A172 (cell line): Measurements from ENCODE around the gene SUGCT. TPM values are rescaled to one million over a fixed set of nuclear protein-coding genes. Genes with fewer than 3 reads are reported as not detected.
"Not testable (repeated sequence)": the region's sequence is repeated elsewhere in the genome, so short reads cannot be mapped to it uniquely, and the experiment has no call there.

ENCODE experiments used
- DNase-seq: peaks from one replicate; pipeline ENCODE4 v3.0.0-alpha.2; 2015; ENCODE audit warnings: low spot score
- total RNA-seq: library from RNA; depleted of rRNA; stranded (reverse); fragments of >200 nt; shearing (Covaris generic); gene quantifications from 2 replicates; pipeline ENCODE4 v1.2.3, GENCODE V29; 2014

Gene SUGCT
- total RNA-seq, 1 experiment from 2014 or later = 3.3 TPM

DNA sequence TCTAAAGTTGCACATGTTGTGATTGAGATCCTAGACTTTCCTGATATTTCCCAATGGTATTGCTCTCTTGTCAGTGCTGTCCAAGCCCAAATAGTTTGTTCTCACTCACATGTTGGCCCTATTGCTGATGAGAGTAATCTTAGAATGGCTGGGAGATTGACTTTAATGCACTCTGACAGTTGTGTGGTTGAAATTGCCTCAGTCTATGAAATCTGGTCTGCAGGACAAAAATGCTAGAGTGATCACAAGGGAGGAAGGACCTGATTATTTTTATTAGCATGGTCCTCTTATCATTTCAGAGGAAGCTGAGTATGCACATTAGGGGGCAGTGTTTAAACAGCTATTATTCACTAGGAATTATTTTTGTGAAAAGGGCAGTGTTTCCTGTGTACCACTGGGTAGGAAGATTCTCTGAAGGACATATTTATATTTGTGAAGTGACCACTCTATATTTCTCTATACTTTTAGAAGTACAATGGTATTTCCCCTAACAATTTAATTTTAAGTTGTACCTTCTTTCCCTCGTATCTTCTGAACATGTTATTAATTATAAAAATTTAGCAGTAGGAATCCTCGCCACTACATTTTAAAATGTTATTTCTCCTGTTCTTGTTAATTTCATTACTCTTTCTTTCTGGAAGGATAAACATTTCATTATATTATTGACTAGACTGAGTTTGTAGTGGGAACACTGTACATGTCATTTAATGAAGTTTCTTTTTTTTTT, 64.4 kb downstream of the SUGCT start:
- peak; percentile 54 for DNase-seq

DNA sequence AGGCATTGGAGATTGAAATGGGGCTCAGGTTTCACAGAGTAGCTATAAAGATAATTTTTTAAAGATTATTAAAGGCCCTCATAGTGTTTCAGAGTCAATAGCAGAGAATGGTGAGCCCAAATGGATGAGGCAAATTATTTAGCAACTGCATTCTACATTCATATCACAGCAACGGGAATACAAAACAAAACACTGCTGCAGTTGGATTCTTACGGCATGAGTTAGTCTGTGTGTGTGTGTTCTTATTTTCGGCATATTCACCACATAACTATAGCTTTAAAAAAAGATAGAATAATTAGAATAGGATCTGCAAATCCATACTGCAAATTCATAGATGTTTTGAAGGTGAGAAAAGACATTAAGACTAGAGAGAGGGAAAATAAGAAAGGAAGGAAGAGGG, 66.0 kb downstream of the SUGCT start:
- no peak for DNase-seq

DNA sequence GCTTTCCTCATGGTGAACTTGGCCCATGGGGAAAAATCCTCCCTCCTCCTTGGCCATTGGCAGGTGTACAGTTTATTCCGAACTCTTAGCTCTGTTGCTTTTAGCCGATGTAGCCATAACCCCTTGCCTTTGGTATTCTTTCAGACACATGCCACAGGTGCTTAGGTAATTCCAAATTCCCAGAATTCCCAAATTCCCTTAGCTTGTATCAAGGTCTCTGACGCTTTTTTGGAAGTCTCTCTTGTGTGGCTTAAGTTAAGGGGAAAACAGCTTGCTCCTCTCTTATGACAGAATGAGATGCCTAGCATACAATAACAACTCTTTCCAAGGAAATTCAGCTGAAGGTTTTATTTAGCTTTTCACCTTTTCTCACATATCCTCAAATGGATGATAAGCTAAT, 68.0 kb downstream of the SUGCT start:
- no peak for DNase-seq

DNA sequence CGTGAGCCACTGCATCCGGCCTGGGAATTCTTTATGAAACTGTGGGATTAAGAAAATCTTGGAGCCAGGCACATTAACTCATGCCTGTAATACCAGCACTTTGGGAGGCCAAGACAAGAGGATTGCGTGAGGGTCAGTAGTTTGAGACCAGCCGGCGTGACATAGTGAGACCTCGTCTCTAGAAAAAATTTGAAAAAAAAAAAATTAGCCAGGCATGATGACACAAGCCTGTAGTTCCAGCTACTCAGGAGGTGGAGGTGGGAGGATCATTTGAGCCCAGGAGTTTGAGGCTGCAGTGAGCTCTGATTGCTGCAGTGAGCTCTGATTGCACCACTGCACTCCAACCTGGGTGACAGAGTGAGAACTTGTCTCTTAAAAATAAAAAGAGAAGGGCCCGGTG, 69.8 kb downstream of the SUGCT start:
- DNase-seq = no peak

DNA sequence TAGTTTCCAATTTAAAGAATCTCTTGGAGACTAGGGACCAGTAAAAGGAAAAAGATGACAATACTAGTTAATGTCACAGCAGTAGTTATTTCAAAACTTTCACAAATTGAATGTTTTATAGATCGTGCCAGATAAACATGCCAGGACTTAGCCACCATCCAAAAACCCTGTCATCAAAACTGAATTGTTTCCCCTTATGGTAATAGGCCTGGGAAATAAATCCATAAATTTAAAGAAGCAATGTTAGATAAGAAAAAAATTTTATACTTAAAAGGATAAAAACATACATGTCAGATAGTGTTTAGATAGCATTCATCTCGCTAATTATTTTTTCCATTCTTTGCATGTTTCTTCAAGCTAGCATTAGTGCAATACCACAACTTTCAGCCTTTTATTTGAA, 71.2 kb downstream of the SUGCT start:
- no peak for DNase-seq

DNA sequence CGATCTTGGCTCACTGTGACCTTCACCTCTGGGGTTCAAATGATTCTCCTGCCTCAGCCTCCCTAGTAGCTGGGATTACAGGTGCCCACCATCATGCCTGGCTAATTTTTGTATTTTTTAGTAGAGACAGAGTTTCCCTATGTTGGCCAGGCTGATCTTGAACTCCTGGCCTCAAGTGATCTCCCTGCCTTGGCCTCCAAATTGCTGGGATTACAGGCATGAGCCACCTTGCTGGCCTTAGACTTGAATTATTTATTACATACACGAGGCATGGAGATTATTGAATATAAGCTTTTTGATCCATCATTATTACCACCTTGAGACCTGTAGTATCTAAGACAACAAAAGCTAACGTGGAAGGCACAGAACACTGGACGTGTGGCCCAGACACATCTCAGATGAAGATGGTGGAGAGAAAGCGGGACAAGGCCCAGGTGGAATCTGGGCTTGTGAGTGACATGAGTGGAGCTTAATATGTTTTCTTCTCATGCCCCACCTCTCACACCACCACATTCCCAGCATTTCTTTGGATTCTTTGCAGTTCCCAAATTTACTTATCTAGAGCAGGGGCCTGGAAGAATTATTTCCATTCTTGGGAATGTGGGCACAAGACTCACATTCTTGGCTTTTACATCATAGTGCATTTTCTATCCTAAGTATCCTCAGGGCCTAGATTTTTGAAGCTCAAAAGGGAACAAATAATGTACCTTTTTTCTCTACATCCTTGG, 76.6 kb downstream of the SUGCT start:
- peak; percentile 66 for DNase-seq

DNA sequence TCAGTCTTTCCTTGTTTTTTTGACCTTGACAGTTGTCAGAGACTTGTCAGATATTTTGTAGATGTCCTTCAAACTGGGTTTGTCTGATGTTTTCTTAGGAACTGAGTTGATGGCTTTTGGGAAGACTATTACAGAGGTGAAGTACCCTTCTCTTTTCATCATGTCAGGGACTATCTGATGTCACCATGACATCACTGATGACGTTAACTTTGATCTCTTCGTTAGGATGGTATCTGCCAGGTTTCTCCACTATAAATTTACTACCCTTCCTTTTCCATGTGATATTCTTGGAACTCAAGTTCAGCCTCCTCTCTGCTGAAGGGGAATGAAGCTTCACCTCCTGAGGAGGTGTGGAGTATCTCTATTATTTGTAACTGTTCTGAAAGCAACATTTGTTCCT, 78.5 kb downstream of the SUGCT start:
- no peak for DNase-seq

DNA sequence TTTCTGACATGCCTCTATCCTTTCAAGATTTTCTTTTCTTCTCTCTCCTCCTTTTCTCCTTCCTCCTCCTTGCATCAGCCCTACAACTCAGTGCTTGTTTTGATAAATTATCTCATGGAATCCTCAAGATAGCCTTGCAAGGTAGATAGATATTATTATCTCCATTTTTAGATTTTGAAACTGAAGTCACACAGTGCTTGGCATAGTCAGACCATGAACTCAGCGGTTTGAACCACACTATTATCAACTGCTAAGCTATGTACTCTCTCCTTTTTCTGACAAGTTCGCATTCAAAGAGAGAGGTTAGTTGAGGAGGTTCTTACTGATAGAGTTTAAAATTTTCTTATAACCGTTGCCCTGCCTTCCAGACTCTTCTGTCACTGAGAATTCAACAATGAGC, 79.1 kb downstream of the SUGCT start:
- DNase-seq = no peak

DNA sequence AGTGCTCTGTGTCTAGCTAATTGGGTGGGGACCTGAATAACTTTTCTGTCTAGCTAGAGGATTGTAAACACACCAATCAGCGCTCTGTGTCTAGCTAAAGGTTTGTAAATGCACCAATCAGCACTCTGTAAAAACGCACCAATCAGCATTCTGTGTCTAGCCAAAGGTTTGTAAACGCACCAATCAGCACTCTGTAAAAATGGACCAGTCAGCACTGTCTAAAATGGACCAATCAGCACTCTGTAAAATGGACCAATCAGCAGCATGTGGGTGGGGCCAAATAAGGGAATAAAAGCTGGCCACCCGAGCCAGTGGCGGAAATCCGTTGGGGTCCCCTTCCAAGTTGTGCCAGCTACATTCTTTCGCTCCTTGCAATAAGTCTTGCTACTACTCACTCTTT, 83.8 kb downstream of the SUGCT start:
- not testable (repeated sequence) for DNase-seq

DNA sequence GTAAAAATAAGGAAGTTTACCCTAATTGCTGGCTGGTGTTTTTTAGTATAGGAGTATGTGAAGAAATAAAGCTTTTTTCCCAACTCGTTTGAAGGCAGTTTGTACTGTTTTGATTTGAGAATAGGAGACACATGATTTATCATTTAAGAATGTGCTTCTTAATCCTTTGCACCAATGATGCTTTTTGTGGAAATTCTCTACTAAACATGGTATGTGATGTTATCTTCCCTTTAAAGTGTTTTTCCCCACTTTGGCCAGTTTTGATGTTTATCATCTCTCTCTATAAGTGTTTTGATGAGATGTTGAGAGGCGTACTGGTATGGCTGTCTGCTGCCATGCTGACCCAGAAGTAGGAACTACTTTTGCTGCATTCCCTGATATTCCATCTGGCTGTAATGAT, 85.1 kb downstream of the SUGCT start:
- DNase-seq = peak; percentile 75

DNA sequence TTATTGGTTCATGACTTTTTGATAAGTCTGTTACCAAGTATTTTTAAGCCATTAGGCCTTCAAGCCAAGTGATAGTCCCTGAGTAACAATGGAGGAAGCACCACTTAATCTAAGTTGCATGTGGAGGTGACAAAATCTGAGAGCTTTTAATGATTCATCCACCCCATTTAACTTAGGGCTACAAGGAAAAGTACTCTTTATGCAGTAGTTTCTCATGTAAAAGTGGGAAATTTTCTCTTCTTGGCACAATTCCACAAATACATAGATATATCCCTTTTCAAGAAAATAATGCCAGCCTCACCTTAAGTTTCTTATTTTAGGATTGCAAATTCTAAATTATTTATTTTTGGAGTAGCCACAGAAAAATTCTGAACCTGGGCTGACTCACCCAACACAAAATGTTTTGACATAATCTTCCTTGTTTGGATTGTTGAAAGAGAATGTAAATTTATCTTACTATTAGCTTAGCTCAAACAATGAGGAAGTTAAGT, 85.7 kb downstream of the SUGCT start:
- DNase-seq = peak; percentile 66

DNA sequence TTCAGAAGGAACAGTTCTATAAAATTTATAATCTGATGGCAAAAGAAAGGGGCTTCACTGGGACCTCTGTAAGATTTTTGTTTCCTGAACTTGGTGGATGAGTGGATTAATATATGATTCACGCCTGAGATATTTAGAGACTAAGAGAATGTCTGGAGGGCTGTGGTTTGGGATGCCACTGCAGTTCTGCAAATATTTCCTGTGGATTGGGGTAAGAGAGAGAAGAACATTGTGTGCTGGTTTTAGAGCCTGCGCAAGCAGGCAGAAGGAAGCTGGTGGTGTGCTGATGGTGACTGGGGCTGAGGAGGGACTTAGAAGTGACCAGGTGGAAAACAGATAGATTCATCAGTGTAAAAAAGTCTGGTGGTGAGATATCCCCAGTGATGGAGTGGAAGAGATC, 87.0 kb downstream of the SUGCT start:
- DNase-seq = peak; percentile 92

DNA sequence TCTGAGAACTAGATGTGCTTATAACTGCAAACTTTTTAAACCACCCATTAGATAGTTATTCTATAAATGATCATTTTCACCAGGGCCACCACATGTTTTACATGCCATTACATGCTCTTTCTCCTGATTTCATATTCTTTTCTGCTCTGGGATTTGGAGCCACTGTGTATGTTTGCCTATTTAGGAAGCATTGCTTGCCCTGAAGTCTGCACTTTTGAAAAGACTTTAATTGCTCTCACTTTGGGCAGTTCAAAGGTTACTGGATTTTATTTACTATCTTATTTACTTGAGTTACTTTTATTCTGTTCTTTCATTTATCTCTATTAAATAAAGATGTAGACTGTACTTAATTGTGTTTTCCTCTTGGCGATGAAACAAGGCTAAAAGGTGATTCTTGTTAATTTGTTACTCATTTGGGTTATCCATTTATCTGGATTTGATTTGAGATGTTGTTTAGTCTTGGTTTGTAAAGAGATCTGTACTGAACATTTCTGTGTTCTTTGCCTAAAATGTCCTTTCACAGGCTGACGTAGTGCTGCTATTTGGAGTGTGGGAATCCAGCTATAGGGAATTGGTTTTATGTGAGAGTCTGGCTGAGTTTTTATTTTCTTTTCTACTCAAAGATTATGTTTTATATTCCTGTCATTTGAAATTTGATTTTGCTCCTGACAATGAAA, 88.8 kb downstream of the SUGCT start:
- no peak for DNase-seq

DNA sequence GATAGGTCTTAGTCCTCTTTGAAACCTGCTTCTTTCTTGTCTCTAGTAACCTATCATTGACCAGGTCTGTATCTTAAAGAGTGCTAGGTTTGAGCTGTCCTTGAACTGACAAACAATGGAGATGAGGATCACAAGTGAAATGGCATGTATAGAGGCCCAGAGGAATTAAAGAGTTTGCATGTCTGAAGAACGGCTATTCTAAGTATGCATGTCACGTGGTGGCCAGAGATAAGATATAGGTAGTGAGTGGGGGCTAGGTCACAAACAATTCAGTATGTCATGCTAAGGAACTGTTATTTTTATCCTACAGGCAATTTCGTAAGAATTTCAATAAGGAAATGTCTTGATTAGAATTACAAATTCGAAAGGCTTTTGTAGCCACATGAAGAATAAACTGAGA, 95.3 kb downstream of the SUGCT start:
- DNase-seq = no peak

DNA sequence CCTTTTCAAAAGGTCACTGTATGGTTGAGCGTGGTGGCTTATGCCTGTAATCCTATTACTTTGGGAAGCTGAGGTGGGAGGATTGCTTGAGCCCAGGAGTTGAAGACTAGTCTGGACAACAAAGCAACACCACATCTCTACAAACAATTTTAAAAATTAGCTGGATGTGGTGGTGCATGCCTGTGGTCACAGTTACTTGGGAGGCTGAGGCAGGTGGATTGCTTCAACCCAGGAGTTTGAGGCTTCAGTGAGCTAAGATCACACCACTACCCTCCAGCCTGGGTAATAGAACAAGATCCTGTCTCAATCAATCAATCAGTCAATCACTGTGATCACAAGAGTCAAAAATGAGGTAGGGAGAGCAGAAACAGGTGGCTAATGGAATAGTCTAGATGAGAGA, 97.0 kb downstream of the SUGCT start:
- no peak for DNase-seq

DNA sequence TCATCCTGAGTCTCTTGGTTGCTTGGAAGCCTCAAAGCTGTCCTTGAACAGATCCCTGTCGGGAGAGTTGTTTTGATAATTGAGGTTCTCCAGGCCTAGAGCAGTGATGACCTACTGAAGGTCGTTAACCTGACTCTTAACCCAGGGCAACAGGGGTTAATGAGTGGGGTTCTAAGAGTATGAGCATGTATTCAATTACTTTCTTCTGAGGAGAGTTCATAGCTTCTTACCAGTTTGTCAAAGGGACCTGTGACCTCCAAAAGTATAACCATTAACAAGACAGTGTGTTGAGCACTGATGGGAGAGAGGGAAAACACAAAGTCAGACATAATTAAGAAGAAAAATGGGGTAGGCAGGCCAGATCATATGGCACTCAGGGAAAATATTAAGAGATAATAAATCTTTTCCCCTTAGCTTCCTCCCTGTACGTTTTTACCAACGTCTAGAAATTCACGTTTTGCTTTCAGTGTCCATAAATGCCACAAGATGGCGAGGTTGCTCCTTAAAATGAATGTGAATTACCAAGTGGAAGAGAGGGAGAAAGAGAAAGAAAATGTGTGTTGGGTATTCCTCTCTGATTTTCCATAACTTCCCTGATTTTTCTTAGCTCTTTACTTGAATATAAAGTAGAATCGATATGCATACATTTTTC, 97.6 kb downstream of the SUGCT start:
- peak; percentile 70 for DNase-seq

DNA sequence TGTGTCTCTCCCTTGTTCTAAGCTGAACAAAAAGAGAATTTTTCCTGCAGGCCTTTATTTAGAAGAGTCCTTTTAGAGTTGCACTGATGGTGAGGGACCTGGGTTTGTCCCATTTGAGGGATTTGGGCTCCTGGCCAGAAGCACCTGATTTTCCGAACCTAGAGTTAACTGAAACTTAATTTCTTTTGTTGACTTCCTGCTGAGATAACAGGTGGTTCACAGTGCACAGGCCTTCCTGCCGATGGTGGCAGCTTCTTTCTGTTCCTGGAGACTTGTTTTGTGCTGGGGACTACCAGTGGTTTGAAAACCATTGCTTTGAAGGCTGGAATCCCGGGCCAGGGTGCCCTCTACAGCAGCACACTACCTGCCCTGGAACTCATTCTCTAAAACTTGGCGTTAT, 99.2 kb downstream of the SUGCT start:
- no peak for DNase-seq

DNA sequence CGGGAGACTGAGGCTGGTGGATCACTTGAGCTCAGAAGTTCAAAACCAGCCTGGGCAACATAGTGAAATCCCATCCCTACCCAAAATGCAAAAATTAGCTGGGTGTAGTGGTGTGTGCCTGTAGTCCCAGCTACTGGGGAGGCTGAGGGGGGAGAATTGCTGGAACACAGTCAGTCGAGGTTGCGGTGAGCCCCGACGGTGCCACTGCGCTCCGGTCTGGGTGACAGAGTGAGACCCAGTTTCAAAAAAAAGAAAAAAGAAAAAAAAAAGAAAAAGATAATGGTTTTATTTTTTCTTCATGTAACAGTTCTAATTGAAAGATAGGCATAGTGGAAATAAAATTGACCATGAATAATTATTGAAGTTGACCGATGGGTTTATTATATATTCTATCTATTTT, 99.9 kb downstream of the SUGCT start:
- no peak for DNase-seq

DNA sequence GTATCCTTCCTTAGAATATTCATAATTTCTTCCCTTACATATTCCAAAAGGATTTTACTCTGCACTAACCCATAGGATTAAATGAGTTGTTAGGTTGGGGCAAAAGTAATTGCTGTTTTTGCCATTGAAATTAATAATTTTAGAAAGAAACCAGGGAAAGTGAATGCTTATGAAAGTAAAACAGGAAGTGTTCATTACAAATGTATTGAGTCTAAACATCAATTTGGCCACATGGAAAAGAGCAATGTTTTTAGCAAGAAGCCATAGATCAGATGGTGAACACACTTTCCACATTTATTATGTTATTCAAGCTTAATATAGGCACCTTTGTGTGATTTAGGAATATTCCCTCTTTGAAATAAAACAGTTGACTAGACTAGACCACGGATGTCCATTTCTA, 102.9 kb downstream of the SUGCT start:
- no peak for DNase-seq

DNA sequence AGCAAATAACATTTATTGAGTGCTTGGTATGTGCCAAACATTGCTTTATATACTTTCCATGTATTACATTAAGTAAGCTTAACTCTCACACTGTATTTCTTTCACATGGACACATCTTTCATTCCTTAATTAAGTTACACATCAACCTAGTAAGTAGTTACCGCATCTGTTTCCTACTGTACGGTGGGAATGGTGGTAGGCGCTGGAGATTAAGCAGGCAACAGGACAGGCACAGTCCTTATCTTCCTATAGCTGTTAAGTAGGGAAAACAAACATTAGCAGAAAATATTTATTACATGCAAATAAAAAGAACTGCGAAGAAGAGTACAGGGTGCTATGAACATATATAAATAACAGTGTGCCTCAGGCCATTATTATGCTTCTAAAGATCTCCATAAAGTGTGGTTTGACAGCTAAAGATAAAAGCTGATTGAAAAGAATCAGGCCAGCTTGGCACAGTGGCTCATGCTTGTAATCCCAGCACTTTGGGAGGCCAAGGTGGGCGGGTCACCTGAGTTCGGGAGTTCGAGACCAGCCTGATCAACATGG, 105.0 kb downstream of the SUGCT start:
- DNase-seq = no peak

DNA sequence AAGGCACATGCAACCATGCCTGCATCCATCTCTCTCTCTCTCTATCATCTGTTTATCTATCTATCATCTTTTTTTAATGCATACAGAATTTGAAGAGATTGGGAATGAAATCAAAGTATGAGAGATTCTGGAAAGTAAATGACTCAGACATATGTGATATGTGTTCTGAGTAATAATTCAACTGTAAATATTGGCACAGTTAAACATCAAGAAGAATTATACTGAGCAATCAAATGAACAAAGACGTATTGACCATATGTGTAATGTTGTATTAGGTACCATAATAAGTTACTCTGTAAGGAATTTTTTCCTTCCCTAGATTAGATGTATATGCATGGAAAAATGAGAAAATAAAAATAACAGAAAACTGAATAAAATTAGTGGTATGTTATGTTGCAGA, 108.3 kb downstream of the SUGCT start:
- DNase-seq = no peak

DNA sequence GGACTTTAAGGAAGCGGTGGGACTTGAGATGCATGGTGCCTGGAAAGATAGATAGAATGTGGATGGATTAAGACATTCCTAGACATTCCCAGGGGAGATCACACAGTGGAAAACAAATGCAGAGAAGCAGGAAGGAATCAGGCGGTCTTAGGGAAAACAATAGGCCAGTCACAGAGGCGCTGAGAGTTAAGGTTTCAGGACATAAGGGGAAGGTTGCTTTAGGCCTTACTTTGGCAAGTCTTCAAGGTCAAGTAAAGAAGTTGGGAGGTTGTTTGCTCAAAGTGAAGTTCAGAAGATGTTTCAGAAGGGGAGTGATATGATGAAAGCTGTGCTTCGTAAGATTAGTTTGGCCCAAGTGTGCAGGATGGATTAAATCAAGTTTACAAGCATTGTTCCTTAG, 109.4 kb downstream of the SUGCT start:
- no peak for DNase-seq
